ENCODE measurements around the gene IPO4. TPM values are rescaled to one million over a fixed set of nuclear protein-coding genes. Genes with fewer than 3 reads are reported as not detected.

IPO4 gene
- total and polyA plus RNA-seq, 10 of the 15 experiments (the other 5 are each of a cell fraction or from before 2014, with no cell fraction given) = 7.8 to 139 (median 37.6) TPM

GRCh38 chr14:24212924-24213865 is 24.6 kb upstream of the IPO4 start, which contains the start of gene CHMP4A (continued):
- TF ChIP-seq PBX3 (IDR thresholded peaks at IDR 0.05; ENCODE audit: insufficient replicate concordance, low read depth, low read length) (no peak), TCF7 (IDR thresholded peaks at IDR 0.05; ENCODE audit: borderline replicate concordance) (no peak), SMAD5 (IDR thresholded peaks at IDR 0.05; ENCODE audit: low read depth) (0 out of 2 replicates have a peak, but pooled peaks have one; percentile 79), NRF1 (conservative IDR thresholded peaks at IDR 0.05; ENCODE audit: low read depth, low read length) (no peak), RFX5 (IDR thresholded peaks at IDR 0.05; ENCODE audit: low read depth, low read length) (0 out of 2 replicates have a peak, but pooled peaks have one; percentile 33), NFXL1 (IDR thresholded peaks at IDR 0.05; ENCODE audit: borderline replicate concordance) (no peak), EED (IDR thresholded peaks at IDR 0.05; ENCODE audit: low read depth) (no peak; the same call in 1 of the 2 replicates), MXI1 (IDR thresholded peaks at IDR 0.05; ENCODE audit: low read depth, low read length) (no peak), YY1 (IDR thresholded peaks at IDR 0.05; ENCODE audit: low read depth, low read length) (peak; percentile 79), ZNF24 (IDR thresholded peaks at IDR 0.05) (no peak; the same call in 1 of the 2 replicates), IRF5 (IDR thresholded peaks at IDR 0.05; ENCODE audit: borderline replicate concordance) (no peak), CBX5 (IDR thresholded peaks at IDR 0.05; ENCODE audit: low read depth) (0 out of 2 replicates have a peak, but pooled peaks have one; percentile 60), ATF2 (IDR thresholded peaks at IDR 0.05; ENCODE audit: low read length) (no peak), HSF1 (IDR thresholded peaks at IDR 0.05; ENCODE audit: low read depth, low read length) (no peak), SKIL (IDR thresholded peaks at IDR 0.05; ENCODE audit: low read depth, poor library complexity, severe bottlenecking) (peak; percentile 35), KLF5 (IDR thresholded peaks at IDR 0.05; ENCODE audit: partially characterized antibody) (peak; percentile 89), CHD1 (IDR thresholded peaks at IDR 0.05; ENCODE audit: low read depth, low read length) (no peak), PKNOX1 (IDR thresholded peaks at IDR 0.05) (peak; percentile 69), RAD21 (IDR thresholded peaks at IDR 0.05; ENCODE audit: insufficient read depth, low read depth, low read length) (no peak), STAT3 (IDR thresholded peaks at IDR 0.05; ENCODE audit: low read depth, low read length) (no peak), TBL1XR1 (IDR thresholded peaks at IDR 0.05; ENCODE audit: low read depth, low read length) (no peak)

Data from GM12878 (cell line).